ENCODE data around the gene CDSN. TPM values are rescaled to one million over a fixed set of nuclear protein-coding genes. Genes with fewer than 3 reads are reported as not detected.

The CDSN gene
- polyA plus RNA-seq, 3 donors from 2014 or later: not detected

DNA sequence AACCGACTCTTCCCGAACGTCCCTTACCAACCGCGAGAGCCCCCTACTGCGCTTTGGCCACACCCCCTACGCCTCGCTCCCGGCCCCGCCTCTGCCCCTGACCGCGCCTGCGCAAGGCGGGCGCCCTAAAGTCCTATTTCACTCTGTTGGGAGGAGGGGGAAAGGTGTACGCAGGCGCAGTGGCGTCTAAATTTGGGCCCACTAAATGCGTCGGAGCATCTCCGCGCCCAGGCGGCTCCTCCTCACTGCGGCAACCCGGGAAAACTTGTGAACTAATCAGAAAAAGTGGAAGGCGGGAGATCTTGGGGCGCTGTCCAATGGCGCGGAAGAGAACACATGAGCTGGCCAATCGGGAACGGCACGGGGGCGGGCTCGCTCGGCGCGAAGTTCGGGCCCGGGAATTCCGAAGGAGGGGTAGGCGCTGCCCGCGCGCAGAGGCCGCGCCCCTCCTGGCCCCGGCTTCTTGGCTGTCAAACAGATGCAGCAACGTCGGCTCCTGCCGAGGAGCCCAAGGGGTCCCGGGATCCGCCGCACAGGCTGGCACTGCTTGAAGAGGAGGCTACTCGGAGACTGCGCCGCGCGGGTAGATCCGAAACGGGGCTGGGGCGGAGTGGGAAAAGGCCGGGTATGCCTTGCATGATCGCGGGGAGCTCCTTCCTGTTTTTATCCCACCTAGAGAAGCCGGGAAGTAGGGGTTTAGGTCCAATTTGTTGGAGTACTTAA is 38.1 kb upstream of the CDSN start, which contains the start of gene TCF19:
Gene TCF19 (plus strand): TSS at position 450 of the 723 bp plus-strand sequence. CDS start 881 bp downstream, outside the sequence.
- peaks cover 2 to 7% (median 2%) of the 10 kb centered on the region in 3 donors for H3K27me3 Mint-ChIP-seq (ENCODE audit: low read depth in 3 of 3)
- peaks cover 0 to under 1% (median 0%) of the 10 kb centered on the region in 3 donors for H3K36me3 Mint-ChIP-seq
- DNase-seq: peak; percentile 98 to 99 (median 98)
- peak within 1 kb of the TSS; percentile 82 to 98 (median 84) for H3K27ac Mint-ChIP-seq
- no peaks in the 10 kb centered on the region for H3K9me3 Mint-ChIP-seq
- H3K4me1 Mint-ChIP-seq: peaks cover 25 to 32% of the 10 kb centered on the region in 2 donors
- peak within 1 kb of the TSS; percentile 84 to 96 (median 93) for H3K4me3 Mint-ChIP-seq

DNA sequence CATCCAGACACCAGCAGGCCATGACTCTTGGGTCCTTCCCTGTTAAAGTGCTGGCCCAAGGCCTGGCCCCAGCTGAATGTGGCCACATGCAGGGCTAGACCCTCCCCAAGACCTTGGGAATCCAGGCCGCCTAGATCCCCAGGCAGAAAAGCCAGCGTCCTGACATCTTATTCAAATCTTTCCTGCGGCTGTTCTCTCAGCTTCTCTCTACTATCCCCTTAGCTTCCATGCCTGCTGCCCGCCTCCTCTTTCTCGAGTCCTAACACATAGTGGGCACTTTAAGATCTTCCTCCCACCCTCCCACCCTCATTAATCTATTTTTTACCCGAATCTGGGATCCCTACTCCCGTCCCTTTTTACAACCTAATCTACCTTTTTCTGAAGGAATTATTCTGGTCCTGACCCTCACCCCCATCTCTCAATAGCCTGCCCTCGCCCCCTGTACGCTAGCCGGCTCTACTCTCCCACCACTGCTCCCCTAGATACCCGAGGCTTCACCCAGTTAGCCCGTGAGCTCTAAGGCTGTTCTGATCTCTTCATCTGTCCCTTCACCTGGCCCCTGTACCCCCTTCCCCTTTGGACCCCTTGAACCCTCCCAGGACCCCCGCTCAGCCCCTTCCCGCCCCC is 37.4 kb upstream of the CDSN start, which contains the start of gene CCHCR1:
Gene CCHCR1 (minus strand): TSS at position 290 of the 627 bp plus-strand sequence. CDS start 202 bp downstream, at position 88.
- peaks cover 2 to 7% (median 2%) of the 10 kb centered on the region in 3 donors for H3K27me3 Mint-ChIP-seq (ENCODE audit: low read depth in 3 of 3)
- peak within 1 kb of the TSS; percentile 82 to 98 (median 84) for H3K27ac Mint-ChIP-seq
- H3K9me3 Mint-ChIP-seq: no peaks in the 10 kb centered on the region
- H3K4me1 Mint-ChIP-seq: peaks cover 25 to 32% of the 10 kb centered on the region in 2 donors
- peak within 1 kb of the TSS; percentile 84 to 96 (median 93) for H3K4me3 Mint-ChIP-seq
- DNase-seq: no peak
- H3K36me3 Mint-ChIP-seq: peaks cover 0 to 7% (median 3%) of the 10 kb centered on the region in 3 donors

DNA sequence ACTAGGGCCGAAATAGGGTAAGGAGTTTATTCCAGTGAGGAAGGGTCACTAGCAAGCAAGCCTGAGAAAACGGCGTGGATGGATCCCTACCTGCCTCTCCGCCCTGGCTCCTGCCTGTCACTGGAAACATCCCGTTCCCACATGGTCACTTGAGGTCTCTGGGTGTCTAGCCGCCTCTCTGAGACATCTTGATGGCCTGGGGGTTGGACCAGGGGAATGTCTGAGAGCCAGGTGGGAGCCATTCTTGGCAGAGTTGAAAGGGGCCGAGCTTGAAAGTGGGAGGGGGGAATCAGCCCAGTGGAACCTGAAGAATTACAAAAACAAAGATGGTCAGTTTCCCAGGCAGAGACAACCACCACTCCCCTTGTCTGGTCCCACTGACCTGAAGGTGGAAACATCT is 36.4 kb upstream of the CDSN start:
- Mint-ChIP-seq H3K36me3 (peaks cover 0 to 8% (median 4%) of the 10 kb centered on the region in 3 donors), H3K4me1 (peaks cover 25 to 32% of the 10 kb centered on the region in 2 donors)

DNA sequence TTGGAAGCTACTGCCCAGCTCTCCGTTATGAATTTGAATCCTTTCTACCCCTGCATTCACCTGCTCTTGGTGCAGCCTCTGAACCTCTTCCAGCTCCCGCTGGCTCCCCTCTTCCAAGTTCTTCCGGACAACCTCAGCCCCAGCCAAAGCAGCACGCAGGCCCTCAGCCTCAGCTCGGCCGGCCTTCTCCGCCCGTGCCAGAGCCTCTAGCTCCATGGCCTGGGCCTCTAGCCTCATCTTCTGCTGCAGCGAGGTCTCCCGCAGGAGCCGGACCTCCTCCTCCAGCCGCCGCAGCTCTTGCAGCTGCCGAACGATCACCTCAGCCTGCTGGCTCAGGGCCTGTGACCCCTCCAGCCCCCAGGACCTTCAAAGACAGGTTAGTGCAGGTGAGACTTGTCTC is 34.2 kb upstream of the CDSN start:
- DNase-seq: no peak
- Mint-ChIP-seq H3K27ac (no peak overlapping the region), H3K4me3 (no peak overlapping the region), H3K4me1 (peaks cover 20 to 26% of the 10 kb centered on the region in 2 donors), H3K9me3 (no peaks in the 10 kb centered on the region), H3K36me3 (peaks cover 0 to 20% (median 7%) of the 10 kb centered on the region in 3 donors), H3K27me3 (ENCODE audit: low read depth in 3 of 3) (peaks cover 2 to 6% (median 2%) of the 10 kb centered on the region in 3 donors)

More for the DNA sequence above, 36.4 kb upstream of the CDSN start:
- no peak for DNase-seq
- Mint-ChIP-seq H3K27me3 (ENCODE audit: low read depth in 3 of 3) (peaks cover 2 to 7% (median 2%) of the 10 kb centered on the region in 3 donors), H3K27ac (no peak overlapping the region), H3K4me3 (peak overlapping the region in 3 of 5 donors; percentile 93 to 96 (median 94)), H3K9me3 (no peaks in the 10 kb centered on the region)

DNA sequence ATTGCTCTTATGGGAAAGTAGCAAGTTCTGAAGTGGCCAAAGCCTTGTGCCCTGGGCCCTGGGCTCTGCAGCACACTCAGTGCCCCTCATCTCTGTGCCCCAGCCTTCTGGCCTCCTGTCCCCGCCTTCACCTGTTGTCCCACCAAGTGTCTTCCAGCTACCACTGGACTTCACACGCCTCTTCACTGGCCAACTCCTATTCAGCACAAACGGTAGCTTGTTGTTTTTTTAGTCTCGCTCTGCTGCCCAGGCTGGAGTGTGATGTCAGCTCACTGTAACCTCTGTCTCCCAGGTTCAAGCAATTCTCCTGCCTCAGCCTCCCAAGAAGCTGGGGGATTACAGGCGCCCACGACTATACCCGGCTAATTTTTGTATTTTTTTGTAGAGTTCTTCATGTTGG is 32.5 kb upstream of the CDSN start:
- Mint-ChIP-seq H3K27ac (no peak overlapping the region), H3K4me1 (peaks cover 9% of the 10 kb centered on the region in 2 donors)

DNA sequence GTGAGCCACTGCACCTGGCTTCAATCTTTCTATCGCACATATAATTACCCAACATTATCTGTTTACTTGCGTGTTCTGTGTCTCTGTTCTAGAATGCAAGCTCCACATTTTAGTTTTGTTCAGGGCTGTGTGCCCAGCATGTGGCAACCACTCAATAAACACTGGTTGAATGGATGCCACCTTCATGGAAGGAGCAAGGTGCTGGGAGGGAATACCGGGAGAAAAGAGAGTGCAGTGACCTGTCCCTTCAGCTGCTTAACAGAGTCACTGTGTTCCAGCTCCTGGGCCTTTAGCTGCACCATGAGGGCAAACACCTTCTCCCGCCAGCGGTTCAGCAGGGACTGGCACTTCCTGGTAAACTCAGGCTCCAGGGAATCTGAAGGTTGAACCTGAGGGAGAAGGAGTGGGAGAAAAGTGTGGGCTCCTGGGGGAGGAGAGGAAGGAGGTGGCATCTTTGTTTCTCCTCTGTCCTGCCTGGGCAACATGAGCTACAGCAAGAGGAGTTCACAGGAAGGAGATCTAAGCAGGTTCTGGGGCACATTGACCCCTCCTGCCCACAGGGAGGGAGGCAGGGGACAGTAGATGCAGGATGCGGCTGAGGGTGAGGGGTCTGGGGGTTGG is 29.7 kb upstream of the CDSN start:
- H3K4me1 Mint-ChIP-seq: no peaks in the 10 kb centered on the region
- no peak overlapping the region for H3K27ac Mint-ChIP-seq
- peaks cover 0 to 25% (median 7%) of the 10 kb centered on the region in 3 donors for H3K36me3 Mint-ChIP-seq
- peaks cover 0 to 3% (median 2%) of the 10 kb centered on the region in 3 donors for H3K27me3 Mint-ChIP-seq (ENCODE audit: low read depth in 3 of 3)
- no peak overlapping the region for H3K4me3 Mint-ChIP-seq
- H3K9me3 Mint-ChIP-seq: no peaks in the 10 kb centered on the region
- DNase-seq: no peak

More for the DNA sequence above, 32.5 kb upstream of the CDSN start:
- H3K4me3 Mint-ChIP-seq: no peak overlapping the region
- peaks cover 0 to 2% (median 0%) of the 10 kb centered on the region in 3 donors for H3K27me3 Mint-ChIP-seq (ENCODE audit: low read depth in 3 of 3)
- DNase-seq: no peak
- no peaks in the 10 kb centered on the region for H3K9me3 Mint-ChIP-seq
- peaks cover 0 to 20% (median 7%) of the 10 kb centered on the region in 3 donors for H3K36me3 Mint-ChIP-seq

DNA sequence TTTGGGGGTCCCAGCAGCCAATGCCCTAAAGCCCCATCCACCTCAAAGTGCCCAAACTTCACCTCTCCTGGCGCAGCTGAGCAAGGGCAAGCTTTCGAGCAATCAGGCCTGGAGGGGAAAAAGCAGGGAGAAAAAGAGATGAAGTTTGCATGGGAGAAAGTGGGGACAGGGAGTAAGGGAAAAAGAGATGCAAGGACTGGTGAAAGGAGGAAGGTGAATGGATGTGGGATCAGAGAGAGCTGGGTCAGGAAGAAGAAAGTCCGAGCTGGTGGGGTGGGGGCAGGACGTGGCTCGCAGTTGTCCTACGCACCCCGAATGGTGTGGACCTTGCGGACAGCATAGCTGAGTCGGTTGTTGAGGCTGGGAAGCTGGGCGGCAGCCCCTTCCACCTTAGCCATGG is 25.1 kb upstream of the CDSN start:
- H3K4me1 Mint-ChIP-seq: no peaks in the 10 kb centered on the region
- H3K27ac Mint-ChIP-seq: no peak overlapping the region
- H3K4me3 Mint-ChIP-seq: no peak overlapping the region
- no peaks in the 10 kb centered on the region for H3K9me3 Mint-ChIP-seq
- peaks cover 0 to 2% (median 1%) of the 10 kb centered on the region in 3 donors for H3K27me3 Mint-ChIP-seq (ENCODE audit: low read depth in 3 of 3)
- no peak for DNase-seq
- H3K36me3 Mint-ChIP-seq: peaks cover 0 to 10% (median 3%) of the 10 kb centered on the region in 3 donors

DNA sequence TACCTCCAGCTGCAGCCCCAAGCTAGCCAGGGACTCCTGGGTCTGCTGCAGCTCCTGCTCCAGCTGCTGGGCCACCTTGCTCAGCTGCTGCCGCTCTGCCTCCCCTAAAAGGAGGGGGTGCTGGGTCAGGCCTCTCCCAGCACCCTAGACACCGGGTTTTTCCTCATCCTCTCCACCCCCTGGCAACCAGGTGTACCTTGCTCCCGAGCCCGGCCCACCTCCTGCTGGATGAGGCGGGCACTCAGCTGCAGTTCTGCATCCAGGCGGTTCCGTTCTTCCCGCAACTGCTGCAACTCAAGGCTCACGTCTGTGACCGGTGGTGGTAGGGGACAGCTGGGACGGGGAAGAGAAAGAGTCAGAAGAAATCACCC is 24.7 kb upstream of the CDSN start:
- no peak for DNase-seq
- Mint-ChIP-seq H3K27me3 (ENCODE audit: low read depth in 3 of 3) (peaks cover 0 to 2% (median 1%) of the 10 kb centered on the region in 3 donors), H3K36me3 (peaks cover 0 to 10% (median 3%) of the 10 kb centered on the region in 3 donors), H3K4me1 (no peaks in the 10 kb centered on the region), H3K4me3 (no peak overlapping the region), H3K27ac (no peak overlapping the region), H3K9me3 (no peaks in the 10 kb centered on the region)

DNA sequence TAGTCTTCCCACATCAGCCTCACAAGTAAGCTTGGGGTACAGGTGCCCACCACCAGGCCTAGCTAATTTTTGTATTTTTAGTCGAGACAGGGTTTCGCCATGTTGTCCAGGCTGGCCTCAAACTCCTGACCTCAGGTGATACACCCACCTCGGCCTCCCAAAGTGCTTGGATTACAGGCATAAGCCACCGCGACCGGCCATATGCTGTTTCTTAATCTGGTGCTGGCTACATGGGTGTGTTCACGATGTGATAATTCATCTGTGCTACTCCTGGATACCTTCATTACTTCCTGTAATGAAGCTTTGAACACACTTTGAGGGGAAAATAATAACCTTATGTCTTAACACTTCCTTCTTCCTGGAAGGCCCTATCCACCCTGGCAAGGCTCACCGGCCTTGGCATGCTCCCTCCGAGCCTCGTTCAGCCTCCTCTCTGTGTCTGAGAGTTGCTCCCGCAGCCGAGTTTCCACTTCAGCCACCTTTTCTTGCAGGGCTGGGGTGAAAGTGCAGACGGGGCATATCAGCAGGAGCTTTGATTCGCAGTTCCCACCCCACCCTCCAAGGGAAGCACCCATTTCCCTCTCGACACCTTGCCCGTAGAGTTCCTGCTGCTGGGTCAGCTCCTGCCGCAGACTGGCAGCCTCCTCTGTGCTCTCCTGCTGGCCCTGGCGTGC is 24.2 kb upstream of the CDSN start:
- H3K9me3 Mint-ChIP-seq: no peaks in the 10 kb centered on the region
- H3K36me3 Mint-ChIP-seq: peaks cover 0 to 10% (median 0%) of the 10 kb centered on the region in 3 donors
- DNase-seq: no peak
- no peak overlapping the region for H3K4me3 Mint-ChIP-seq
- H3K4me1 Mint-ChIP-seq: no peaks in the 10 kb centered on the region
- no peak overlapping the region for H3K27ac Mint-ChIP-seq
- peaks cover 0 to 2% (median 1%) of the 10 kb centered on the region in 3 donors for H3K27me3 Mint-ChIP-seq (ENCODE audit: low read depth in 3 of 3)

DNA sequence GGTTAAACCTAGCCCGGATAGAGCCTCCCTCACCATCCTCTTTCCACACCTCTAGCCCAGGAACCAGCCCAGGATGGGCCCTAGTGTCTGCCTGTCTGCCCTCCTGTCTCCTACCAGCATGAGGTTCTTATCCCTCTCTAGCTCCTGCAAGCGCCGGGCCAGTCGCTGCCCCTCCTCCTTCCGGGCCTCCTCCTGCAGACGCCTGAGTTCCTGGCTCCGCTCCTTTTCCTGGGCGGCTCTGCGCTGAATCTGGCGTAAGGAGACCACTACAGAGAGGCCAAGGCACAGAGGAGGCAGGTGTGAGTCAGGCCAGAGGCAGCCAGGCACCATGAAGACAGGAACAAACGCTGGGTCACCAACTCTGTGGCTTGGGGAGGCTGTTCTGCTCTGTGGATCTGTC is 22.9 kb upstream of the CDSN start:
- Mint-ChIP-seq H3K36me3 (peaks cover 0 to 10% (median 0%) of the 10 kb centered on the region in 3 donors), H3K27ac (no peak overlapping the region), H3K9me3 (no peaks in the 10 kb centered on the region), H3K4me1 (no peaks in the 10 kb centered on the region), H3K4me3 (no peak overlapping the region), H3K27me3 (ENCODE audit: low read depth in 3 of 3) (peaks cover 0 to 2% (median 1%) of the 10 kb centered on the region in 3 donors)
- no peak for DNase-seq

DNA sequence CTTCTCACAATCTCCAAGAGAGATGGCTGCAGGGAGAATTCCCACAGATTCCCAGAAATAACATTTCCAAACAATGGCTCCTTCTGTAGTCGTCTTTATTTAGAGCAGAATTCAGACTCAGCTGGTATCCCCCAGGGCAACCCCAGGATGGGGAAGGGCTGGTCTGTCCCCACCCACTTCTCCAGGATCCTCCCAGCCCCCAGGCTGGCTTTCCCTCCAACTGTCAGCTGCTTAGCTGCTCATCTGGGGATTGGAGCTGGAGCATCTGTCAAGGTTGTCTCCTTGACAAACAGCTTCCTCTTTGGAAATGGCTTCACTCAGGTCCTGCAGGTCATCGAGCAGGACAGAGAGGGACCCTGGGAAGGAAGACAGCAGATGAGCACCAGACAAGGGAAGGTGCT is 22.1 kb upstream of the CDSN start:
- Mint-ChIP-seq H3K9me3 (no peaks in the 10 kb centered on the region), H3K27ac (no peak overlapping the region), H3K27me3 (ENCODE audit: low read depth in 3 of 3) (peaks cover 0 to 2% (median 1%) of the 10 kb centered on the region in 3 donors), H3K4me3 (no peak overlapping the region), H3K4me1 (peaks cover 5 to 6% of the 10 kb centered on the region in 2 donors), H3K36me3 (peaks cover 0 to 10% (median 0%) of the 10 kb centered on the region in 3 donors)
- DNase-seq: no peak

DNA sequence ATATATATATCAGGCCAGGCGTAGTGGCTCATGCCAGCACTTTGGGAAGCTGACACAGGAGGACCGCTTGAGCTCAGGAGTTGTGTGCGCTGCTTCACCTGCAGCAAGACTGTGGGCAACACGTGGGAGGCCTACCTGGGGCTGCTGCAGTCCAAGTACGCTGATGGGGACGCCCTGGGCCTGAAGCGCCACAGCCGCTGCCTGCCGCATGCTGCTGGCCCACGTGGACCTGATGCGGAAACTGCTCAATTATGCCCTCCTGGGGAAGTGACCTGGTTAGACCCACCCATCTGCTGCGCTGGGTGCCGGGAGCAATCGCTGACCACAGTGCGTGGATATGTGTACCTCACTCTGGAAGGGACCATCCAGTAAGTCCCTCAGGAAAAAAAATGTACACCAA is 20.4 kb upstream of the CDSN start:
- no peaks in the 10 kb centered on the region for H3K9me3 Mint-ChIP-seq
- H3K4me1 Mint-ChIP-seq: peaks cover 6 to 7% of the 10 kb centered on the region in 2 donors
- H3K27me3 Mint-ChIP-seq (ENCODE audit: low read depth in 3 of 3): no peaks in the 10 kb centered on the region
- no peak overlapping the region for H3K4me3 Mint-ChIP-seq
- peaks cover 0 to 10% (median 0%) of the 10 kb centered on the region in 3 donors for H3K36me3 Mint-ChIP-seq
- DNase-seq: no peak
- no peak overlapping the region for H3K27ac Mint-ChIP-seq

DNA sequence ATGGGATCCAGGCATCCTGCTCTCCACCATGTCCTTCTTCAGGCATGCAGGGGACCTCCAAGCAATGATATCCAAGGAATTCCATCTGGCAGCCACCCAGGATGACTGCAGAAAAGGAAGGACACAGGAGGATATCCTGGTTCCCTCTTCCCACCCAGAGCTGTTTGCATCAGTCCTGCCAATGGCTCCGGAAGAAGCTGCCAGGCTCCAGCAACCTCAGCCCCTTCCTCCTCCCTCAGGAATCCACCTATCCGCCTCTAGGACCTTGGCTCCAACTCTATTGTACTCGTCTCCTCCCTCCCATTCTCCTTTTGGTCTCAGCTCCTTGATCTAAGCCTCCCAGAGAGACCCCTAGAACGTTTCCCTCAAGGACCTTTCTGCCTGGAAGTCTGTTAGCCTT is 19.4 kb upstream of the CDSN start:
- DNase-seq: no peak
- H3K27me3 Mint-ChIP-seq (ENCODE audit: low read depth in 3 of 3): no peaks in the 10 kb centered on the region
- H3K27ac Mint-ChIP-seq: no peak overlapping the region
- no peak overlapping the region for H3K4me3 Mint-ChIP-seq
- H3K9me3 Mint-ChIP-seq: no peaks in the 10 kb centered on the region
- peaks cover 6 to 7% of the 10 kb centered on the region in 2 donors for H3K4me1 Mint-ChIP-seq
- peaks cover 0 to 4% (median 0%) of the 10 kb centered on the region in 3 donors for H3K36me3 Mint-ChIP-seq

All from immature natural killer cell (primary cell).